ENCODE results near the gene ITIH3. TPM values are rescaled to one million over a fixed set of nuclear protein-coding genes. Genes with fewer than 3 reads are reported as not detected.

Gene ITIH3
- total and polyA plus RNA-seq, 4 donors: 507 to 1,326 (median 909) TPM

DNA sequence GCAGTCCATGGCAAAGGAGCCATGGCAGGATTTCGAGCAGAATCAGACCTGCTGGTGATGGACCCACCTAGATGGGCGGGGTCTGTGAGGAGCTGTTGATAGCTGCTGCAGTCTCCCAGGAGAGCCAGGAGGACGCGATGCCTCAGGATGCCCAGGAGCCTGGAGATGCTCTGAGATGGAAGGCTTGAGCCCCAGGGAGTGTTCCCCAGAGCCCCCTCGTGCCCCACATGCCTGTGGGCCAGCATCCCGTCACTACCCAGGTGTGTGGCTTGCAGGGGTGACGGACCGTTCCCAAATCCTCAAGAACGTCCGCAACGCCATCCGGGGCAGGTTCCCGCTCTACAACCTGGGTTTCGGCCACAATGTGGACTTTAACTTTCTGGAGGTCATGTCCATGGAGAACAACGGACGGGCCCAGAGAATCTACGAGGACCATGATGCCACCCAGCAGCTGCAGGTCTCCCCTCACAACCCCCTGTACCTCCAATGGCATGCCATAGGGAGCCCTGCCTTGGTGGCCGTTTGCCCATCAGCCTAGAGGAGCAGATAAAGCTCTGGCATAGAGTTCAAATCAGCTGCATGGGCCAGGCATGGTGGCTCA lies 10.5 kb upstream of the ITIH3 start (continued):
- TF ChIP-seq MAX (IDR thresholded peaks at IDR 0.05) (no peak), HNF4A (conservative IDR thresholded peaks at IDR 0.05) (no peak), HNF4G (IDR thresholded peaks at IDR 0.05) (no peak)

GRCh38 chr3:52784931-52785590 lies 9.5 kb upstream of the ITIH3 start:
- Histone ChIP-seq H3K27ac (ENCODE audit: low read depth in 1 of 2, low read length in 2 of 2) (no peak overlapping the region), H3K4me3 (ENCODE audit: low read depth in 1 of 3, low read length in 3 of 3) (no peak overlapping the region), H3K9me3 (ENCODE audit: control insufficient read depth in 4 of 4, low read length in 3 of 4) (no peaks in the 10 kb centered on the region), H3K36me3 (ENCODE audit: control insufficient read depth in 4 of 4, insufficient read depth in 3 of 4, low read depth in 1 of 4, low read length in 3 of 4) (peaks cover 9 to 58% (median 42%) of the 10 kb centered on the region in 4 donors), H3K27me3 (ENCODE audit: control insufficient read depth in 4 of 4, insufficient read depth in 4 of 4, low read length in 3 of 4) (no peaks in the 10 kb centered on the region), H3K4me1 (ENCODE audit: control insufficient read depth in 4 of 4, insufficient read depth in 4 of 4, low read length in 3 of 4) (peaks cover 17 to 94% (median 82%) of the 10 kb centered on the region in 4 donors), H3K9ac (ENCODE audit: low read depth in 1 of 2, low read length in 2 of 2) (no peak overlapping the region)
- TF ChIP-seq FOXA2 (IDR thresholded peaks at IDR 0.05) (no peak), RXRA (IDR thresholded peaks at IDR 0.05) (no peak), SP1 (IDR thresholded peaks at IDR 0.05) (no peak), ZBTB33 (IDR thresholded peaks at IDR 0.05) (no peak), NR2F2 (IDR thresholded peaks at IDR 0.05) (no peak), RAD21 (IDR thresholded peaks at IDR 0.05) (no peak), EGR1 (IDR thresholded peaks at IDR 0.05; ENCODE audit: low read depth in 2 of 2) (no peak), JUND (IDR thresholded peaks at IDR 0.05) (no peak), YY1 (IDR thresholded peaks at IDR 0.05) (no peak), TAF1 (conservative IDR thresholded peaks at IDR 0.05) (no peak)
- TF ChIP-seq, protein P1, sequence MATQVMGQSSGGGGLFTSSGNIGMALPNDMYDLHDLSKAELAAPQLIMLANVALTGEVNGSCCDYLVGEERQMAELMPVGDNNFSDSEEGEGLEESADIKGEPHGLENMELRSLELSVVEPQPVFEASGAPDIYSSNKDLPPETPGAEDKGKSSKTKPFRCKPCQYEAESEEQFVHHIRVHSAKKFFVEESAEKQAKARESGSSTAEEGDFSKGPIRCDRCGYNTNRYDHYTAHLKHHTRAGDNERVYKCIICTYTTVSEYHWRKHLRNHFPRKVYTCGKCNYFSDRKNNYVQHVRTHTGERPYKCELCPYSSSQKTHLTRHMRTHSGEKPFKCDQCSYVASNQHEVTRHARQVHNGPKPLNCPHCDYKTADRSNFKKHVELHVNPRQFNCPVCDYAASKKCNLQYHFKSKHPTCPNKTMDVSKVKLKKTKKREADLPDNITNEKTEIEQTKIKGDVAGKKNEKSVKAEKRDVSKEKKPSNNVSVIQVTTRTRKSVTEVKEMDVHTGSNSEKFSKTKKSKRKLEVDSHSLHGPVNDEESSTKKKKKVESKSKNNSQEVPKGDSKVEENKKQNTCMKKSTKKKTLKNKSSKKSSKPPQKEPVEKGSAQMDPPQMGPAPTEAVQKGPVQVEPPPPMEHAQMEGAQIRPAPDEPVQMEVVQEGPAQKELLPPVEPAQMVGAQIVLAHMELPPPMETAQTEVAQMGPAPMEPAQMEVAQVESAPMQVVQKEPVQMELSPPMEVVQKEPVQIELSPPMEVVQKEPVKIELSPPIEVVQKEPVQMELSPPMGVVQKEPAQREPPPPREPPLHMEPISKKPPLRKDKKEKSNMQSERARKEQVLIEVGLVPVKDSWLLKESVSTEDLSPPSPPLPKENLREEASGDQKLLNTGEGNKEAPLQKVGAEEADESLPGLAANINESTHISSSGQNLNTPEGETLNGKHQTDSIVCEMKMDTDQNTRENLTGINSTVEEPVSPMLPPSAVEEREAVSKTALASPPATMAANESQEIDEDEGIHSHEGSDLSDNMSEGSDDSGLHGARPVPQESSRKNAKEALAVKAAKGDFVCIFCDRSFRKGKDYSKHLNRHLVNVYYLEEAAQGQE (IDR thresholded peaks at IDR 0.05): no peak
- no peak for DNase-seq (ENCODE audit: low spot score)
- 81% methylated on average over 5 of the region's 5 CpGs for WGBS
